H1 (cell line): Measurements from ENCODE around the gene CHD9.

ENCODE experiments used
- CHD1 ChIP-seq: IDR thresholded peaks from 2 replicates; pipeline ENCODE4 v1.6.1; 2012; ENCODE audit warnings: low read depth, low read length, improper control_type of control experiment
- EGR1 ChIP-seq: IDR thresholded peaks from 2 replicates; pipeline ENCODE4 v1.6.1; 2011; ENCODE audit warnings: low read depth, low read length, borderline replicate concordance
- FOSL1 ChIP-seq: IDR thresholded peaks from 2 replicates; pipeline ENCODE4 v1.6.1; 2011; ENCODE audit warnings: mild to moderate bottlenecking, low read depth, low read length, moderate library complexity; ENCODE audit not compliant: insufficient read depth
- JUN ChIP-seq: IDR thresholded peaks from 2 replicates; pipeline ENCODE4 v1.6.1; 2011; ENCODE audit warnings: low read depth, mild to moderate bottlenecking, improper control_type of control experiment, low read length
- SRF ChIP-seq: IDR thresholded peaks from 2 replicates; pipeline ENCODE4 v1.6.1; 2011; ENCODE audit warnings: mild to moderate bottlenecking, low read depth, low read length, moderate library complexity
- TF ChIP-seq, protein P1 (sequence below), 3 experiments: IDR thresholded peaks; 1 replicate in 2 of 3; 2 replicates in 1 of 3; pipeline versions ENCODE4 v1.5.1 to v1.6.1; 2011; ENCODE audit warnings: low read length in 3 of 3, mild to moderate bottlenecking in 3 of 3, inconsistent platforms in 2 of 3, low read depth in 1 of 3, moderate library complexity in 1 of 3; ENCODE audit not compliant: insufficient read depth in 1 of 3; ENCODE audit errors: control extremely low read depth in 1 of 3
- TF ChIP-seq, protein P2 (sequence below): IDR thresholded peaks from 2 replicates; pipeline ENCODE4 v1.6.1; 2012; ENCODE audit warnings: low read length, inconsistent platforms

DNA sequence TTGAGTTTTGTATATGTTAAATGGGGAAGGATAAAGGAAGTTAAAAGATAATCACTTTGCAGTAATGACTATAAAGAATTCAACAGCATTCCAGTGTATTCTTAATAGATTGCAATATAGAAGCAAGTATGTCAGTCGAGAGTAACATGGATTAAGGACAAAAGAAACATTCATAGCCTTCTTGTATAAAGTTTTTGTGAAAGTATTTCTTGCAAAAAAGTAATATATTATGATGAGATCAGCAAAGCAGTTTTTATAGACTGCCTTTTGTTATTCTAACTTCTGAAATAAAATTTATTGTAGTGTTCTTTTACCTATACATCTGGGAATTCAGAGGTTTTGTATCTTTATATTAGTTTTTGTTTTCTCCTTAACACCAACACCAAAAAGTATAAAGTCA lies 194.5 kb downstream of the CHD9 start:
- TF ChIP-seq FOSL1 (no peak), CHD1 (no peak), EGR1 (no peak), SRF (no peak), JUN (no peak)
- TF ChIP-seq, protein P1, sequence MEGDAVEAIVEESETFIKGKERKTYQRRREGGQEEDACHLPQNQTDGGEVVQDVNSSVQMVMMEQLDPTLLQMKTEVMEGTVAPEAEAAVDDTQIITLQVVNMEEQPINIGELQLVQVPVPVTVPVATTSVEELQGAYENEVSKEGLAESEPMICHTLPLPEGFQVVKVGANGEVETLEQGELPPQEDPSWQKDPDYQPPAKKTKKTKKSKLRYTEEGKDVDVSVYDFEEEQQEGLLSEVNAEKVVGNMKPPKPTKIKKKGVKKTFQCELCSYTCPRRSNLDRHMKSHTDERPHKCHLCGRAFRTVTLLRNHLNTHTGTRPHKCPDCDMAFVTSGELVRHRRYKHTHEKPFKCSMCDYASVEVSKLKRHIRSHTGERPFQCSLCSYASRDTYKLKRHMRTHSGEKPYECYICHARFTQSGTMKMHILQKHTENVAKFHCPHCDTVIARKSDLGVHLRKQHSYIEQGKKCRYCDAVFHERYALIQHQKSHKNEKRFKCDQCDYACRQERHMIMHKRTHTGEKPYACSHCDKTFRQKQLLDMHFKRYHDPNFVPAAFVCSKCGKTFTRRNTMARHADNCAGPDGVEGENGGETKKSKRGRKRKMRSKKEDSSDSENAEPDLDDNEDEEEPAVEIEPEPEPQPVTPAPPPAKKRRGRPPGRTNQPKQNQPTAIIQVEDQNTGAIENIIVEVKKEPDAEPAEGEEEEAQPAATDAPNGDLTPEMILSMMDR (IDR thresholded peaks at IDR 0.05; ENCODE audit: control extremely low read depth in 1 of 3, insufficient read depth in 1 of 3, low read depth in 1 of 3, low read length in 3 of 3), result no peak
- TF ChIP-seq, protein P2, sequence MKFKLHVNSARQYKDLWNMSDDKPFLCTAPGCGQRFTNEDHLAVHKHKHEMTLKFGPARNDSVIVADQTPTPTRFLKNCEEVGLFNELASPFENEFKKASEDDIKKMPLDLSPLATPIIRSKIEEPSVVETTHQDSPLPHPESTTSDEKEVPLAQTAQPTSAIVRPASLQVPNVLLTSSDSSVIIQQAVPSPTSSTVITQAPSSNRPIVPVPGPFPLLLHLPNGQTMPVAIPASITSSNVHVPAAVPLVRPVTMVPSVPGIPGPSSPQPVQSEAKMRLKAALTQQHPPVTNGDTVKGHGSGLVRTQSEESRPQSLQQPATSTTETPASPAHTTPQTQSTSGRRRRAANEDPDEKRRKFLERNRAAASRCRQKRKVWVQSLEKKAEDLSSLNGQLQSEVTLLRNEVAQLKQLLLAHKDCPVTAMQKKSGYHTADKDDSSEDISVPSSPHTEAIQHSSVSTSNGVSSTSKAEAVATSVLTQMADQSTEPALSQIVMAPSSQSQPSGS, result no peak
